Erythroblast (primary cell): ENCODE data around the gene DHRSX.

ENCODE experiments used
- GATA1 ChIP-seq: IDR thresholded peaks from 2 replicates; pipeline ENCODE4 v1.6.1; 2011; ENCODE audit warnings: low read depth, mild to moderate bottlenecking, control low read depth, low read length, moderate library complexity
- POLR2A ChIP-seq: IDR thresholded peaks from 2 replicates; pipeline ENCODE4 v1.6.1; 2011; ENCODE audit warnings: mild to moderate bottlenecking, low read length

DNA sequence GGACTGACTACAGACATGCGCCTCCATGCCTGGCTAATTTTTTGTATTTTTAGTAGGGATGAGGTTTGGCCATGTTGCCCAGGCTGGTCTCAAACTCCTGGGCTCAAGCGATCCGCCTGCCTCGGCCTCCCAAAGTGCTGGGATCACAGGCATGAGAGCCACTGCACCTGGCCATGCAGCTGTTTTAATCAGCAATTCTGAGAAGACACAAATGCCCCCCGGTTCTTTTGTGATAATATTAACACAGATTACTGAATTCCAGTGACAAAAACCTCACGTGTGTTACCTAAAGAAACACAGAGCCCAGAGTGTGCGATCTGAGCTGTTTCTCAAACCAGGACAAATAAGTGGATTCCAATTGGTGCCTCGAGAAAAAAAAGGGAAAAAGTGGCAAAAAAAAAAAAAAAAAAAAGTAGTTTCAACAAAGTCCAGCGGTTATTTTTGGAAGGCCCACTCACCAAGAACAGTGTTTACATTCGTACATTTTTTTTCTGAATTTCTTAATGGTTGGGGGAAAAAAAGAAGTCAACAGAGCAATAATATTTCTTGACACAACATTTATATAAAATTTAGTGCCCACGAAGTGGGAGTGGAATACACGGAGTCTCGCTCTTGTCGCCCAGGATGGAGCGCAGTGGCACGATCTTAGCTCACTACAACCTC lies 17.2 kb downstream of the DHRSX start:
- TF ChIP-seq POLR2A (no peak), GATA1 (no peak)
